Measurements from ENCODE around the gene CHN2. TPM values are rescaled to one million over a fixed set of nuclear protein-coding genes. Genes with fewer than 3 reads are reported as not detected.

Gene CHN2
- total RNA-seq, 6 donors from 2014 or later, result 6.2 to 13.7 (median 11.2) TPM

DNA sequence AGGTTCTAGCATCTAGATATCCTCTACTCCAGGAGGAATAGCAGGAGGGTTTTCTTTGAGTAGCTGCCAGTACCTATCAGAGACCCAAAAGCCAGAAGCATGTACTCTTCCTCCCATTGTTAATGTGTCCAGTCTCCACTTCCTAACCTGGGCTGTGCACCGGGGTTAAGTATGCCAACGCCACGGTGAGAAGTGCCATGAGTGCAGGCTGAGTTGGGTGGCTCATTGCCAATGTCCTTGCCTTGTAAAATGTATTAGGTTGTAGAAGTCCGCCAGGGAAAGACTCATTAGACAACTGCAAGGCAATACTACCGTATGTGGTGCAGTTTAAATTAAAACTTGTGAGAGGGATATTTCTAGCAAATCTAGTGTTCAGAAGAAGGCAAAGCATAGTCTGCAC is 314.0 kb downstream of the CHN2 start:
- no peaks in the 10 kb centered on the region for H3K9me3 ChIP-seq
- H3K27ac ChIP-seq, result no peak overlapping the region
- 49 to 57% methylated on average over 5 of the region's 5 CpGs for WGBS, 2 donors
- no peak for TF ChIP-seq POLR2A (IDR thresholded peaks at IDR 0.05)
- TF ChIP-seq EP300 (IDR thresholded peaks at IDR 0.05), result no peak
- no peak for TF ChIP-seq POLR2AphosphoS5 (IDR thresholded peaks at IDR 0.05)
- TF ChIP-seq, protein P1, sequence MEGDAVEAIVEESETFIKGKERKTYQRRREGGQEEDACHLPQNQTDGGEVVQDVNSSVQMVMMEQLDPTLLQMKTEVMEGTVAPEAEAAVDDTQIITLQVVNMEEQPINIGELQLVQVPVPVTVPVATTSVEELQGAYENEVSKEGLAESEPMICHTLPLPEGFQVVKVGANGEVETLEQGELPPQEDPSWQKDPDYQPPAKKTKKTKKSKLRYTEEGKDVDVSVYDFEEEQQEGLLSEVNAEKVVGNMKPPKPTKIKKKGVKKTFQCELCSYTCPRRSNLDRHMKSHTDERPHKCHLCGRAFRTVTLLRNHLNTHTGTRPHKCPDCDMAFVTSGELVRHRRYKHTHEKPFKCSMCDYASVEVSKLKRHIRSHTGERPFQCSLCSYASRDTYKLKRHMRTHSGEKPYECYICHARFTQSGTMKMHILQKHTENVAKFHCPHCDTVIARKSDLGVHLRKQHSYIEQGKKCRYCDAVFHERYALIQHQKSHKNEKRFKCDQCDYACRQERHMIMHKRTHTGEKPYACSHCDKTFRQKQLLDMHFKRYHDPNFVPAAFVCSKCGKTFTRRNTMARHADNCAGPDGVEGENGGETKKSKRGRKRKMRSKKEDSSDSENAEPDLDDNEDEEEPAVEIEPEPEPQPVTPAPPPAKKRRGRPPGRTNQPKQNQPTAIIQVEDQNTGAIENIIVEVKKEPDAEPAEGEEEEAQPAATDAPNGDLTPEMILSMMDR (IDR thresholded peaks at IDR 0.05), result no peak
- H3K36me3 ChIP-seq, result peaks cover 0 to 6% (median 3%) of the 10 kb centered on the region in 4 donors
- H3K4me1 ChIP-seq, result no peaks in the 10 kb centered on the region
- no peak overlapping the region for H3K4me3 ChIP-seq
- H3K27me3 ChIP-seq, result no peaks in the 10 kb centered on the region
- DNase-seq (peak in 1 of 2 donors; percentile 56), ATAC-seq (ENCODE audit: low FRiP score in 2 of 2) (peak in 1 of 2 donors; percentile 42)

GRCh38 chr7:29510028-29510427 is 315.5 kb downstream of the CHN2 start:
- 99 to 100% methylated on average over 4 of the region's 4 CpGs for WGBS, 2 donors
- Histone ChIP-seq H3K36me3 (peaks cover 0 to 6% (median 3%) of the 10 kb centered on the region in 4 donors), H3K27ac (no peak overlapping the region), H3K9me3 (no peaks in the 10 kb centered on the region), H3K4me1 (no peaks in the 10 kb centered on the region), H3K4me3 (no peak overlapping the region), H3K27me3 (no peaks in the 10 kb centered on the region)
- DNase-seq (no peak), ATAC-seq (ENCODE audit: low FRiP score in 2 of 2) (no peak)
- TF ChIP-seq POLR2AphosphoS5 (IDR thresholded peaks at IDR 0.05), result no peak
- no peak for TF ChIP-seq EP300 (IDR thresholded peaks at IDR 0.05)
- TF ChIP-seq, protein P1 (IDR thresholded peaks at IDR 0.05), result no peak
- TF ChIP-seq POLR2A (IDR thresholded peaks at IDR 0.05), result no peak

DNA sequence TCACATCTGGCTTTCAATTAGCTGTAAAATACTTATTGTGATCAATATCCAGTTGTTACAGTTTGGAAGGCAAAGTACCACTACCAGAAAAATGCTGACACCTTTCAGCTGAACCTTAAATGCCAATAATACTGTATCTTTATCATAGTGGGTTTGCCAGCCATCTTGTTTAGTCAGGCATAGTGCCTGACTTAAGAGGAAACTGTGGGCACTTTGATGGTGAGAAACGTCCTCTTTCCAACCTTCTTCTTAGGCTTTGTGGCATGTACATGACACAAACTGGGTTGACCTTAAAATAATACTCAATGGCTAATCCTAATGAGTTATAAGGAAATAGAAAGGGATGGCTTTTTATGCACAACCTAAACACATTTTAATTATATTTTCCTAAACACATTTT is 316.8 kb downstream of the CHN2 start:
- no peak for ATAC-seq (ENCODE audit: low FRiP score in 2 of 2)
- Histone ChIP-seq H3K4me3 (no peak overlapping the region), H3K4me1 (no peaks in the 10 kb centered on the region), H3K27me3 (no peaks in the 10 kb centered on the region), H3K36me3 (peaks cover 0 to 6% (median 0%) of the 10 kb centered on the region in 4 donors), H3K27ac (no peak overlapping the region), H3K9me3 (no peaks in the 10 kb centered on the region)
- no peak for TF ChIP-seq POLR2AphosphoS5 (IDR thresholded peaks at IDR 0.05)
- 18 to 22% methylated on average over 1 of the region's 1 CpG for WGBS, 2 donors
- no peak for DNase-seq

- no peaks in the 10 kb centered on the region for H3K27me3 ChIP-seq
- DNase-seq, result no peak
- no peaks in the 10 kb centered on the region for H3K9me3 ChIP-seq
- H3K4me3 ChIP-seq, result no peak overlapping the region
- peaks cover 0 to 6% (median 0%) of the 10 kb centered on the region in 4 donors for H3K36me3 ChIP-seq
- no peak overlapping the region for H3K27ac ChIP-seq
- WGBS, 2 donors, result 53 to 59% methylated on average over 8 of the region's 8 CpGs
- no peak for ATAC-seq (ENCODE audit: low FRiP score in 2 of 2)
- TF ChIP-seq EP300 (IDR thresholded peaks at IDR 0.05) (no peak), POLR2A (IDR thresholded peaks at IDR 0.05) (no peak), POLR2AphosphoS5 (IDR thresholded peaks at IDR 0.05) (no peak)
- TF ChIP-seq, protein P1 (IDR thresholded peaks at IDR 0.05), result no peak
- H3K4me1 ChIP-seq, result no peaks in the 10 kb centered on the region
Measured at GRCh38 chr7:29511851-29512250, 317.3 kb downstream of the CHN2 start.

DNA sequence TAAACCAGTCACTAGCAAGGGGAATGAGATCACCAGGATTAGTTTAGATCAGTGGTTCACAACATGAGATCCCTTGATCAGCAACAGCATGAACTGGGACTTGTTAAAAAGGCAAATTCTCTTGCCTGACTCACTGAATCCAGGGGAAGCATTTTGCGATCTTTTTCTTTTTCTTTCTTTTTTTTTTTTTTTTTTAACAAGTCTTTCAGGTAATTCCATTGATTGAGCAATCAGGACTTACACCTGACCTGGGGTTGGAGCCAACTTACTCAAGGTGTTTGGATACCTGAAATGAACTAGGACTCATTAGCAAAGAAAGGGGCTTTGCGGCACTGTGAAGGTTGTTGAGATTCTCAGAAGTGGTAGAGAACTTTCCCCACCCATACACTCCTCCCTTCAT is 321.9 kb downstream of the CHN2 start:
- ATAC-seq (ENCODE audit: low FRiP score in 2 of 2) (no peak), DNase-seq (peak in 1 of 2 donors; percentile 28)
- TF ChIP-seq, protein P1 (IDR thresholded peaks at IDR 0.05), result no peak
- TF ChIP-seq POLR2AphosphoS5 (IDR thresholded peaks at IDR 0.05), result no peak
- no peak for TF ChIP-seq EP300 (IDR thresholded peaks at IDR 0.05)
- TF ChIP-seq POLR2A (IDR thresholded peaks at IDR 0.05), result no peak
- 51 to 72% methylated on average over 2 of the region's 2 CpGs for WGBS, 2 donors
- no peaks in the 10 kb centered on the region for H3K36me3 ChIP-seq
- no peaks in the 10 kb centered on the region for H3K27me3 ChIP-seq
- no peaks in the 10 kb centered on the region for H3K4me1 ChIP-seq
- H3K27ac ChIP-seq, result no peak overlapping the region
- H3K9me3 ChIP-seq, result no peaks in the 10 kb centered on the region
- H3K4me3 ChIP-seq, result no peak overlapping the region

Data from upper lobe of left lung (tissue), 6 donors.